Measurements from ENCODE around the gene LRFN3.

- TF ChIP-seq POLR2A (IDR thresholded peaks at IDR 0.05; ENCODE audit: low read length) (no peak), GATA1 (IDR thresholded peaks at IDR 0.05; ENCODE audit: low read depth, low read length) (no peak)
Measured at GRCh38 chr19:35936738-35937268, 629 bp downstream of the LRFN3 start.
